ENCODE results near the gene ADSL. TPM values are rescaled to one million over a fixed set of nuclear protein-coding genes. Genes with fewer than 3 reads are reported as not detected.

ADSL gene
- total RNA-seq, 1 donor from 2014 or later = 107 TPM

DNA sequence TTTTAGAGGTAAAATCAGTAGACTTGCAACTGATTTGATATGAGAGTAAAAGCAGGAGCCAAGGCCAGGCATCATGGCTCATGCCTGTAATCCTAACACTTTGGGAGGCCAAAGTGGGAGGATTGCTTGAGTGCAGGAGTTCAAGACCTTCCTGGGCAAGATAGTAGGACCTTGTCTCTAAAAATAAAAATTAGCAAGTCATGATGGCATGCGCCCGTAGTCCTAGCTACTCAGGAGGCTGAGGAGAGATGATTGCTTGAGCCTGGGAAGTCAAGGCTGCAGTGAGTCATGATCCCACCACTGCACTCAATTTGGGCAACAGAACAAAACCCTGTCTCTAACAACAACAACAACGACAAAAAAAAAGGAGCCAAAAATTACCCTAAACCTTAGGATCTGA, 37.6 kb downstream of the ADSL start:
- Mint-ChIP-seq H3K27ac (ENCODE audit: unreplicated experiment) (no peak overlapping the region), H3K36me3 (ENCODE audit: low read depth, unreplicated experiment) (peaks cover 9% of the 10 kb centered on the region), H3K27me3 (ENCODE audit: unreplicated experiment) (peaks cover 3% of the 10 kb centered on the region), H3K9me3 (ENCODE audit: unreplicated experiment) (no peaks in the 10 kb centered on the region), H3K4me3 (ENCODE audit: unreplicated experiment) (no peak overlapping the region), H3K4me1 (ENCODE audit: unreplicated experiment) (peaks cover 34% of the 10 kb centered on the region)
- TF ChIP-seq, protein P1, sequence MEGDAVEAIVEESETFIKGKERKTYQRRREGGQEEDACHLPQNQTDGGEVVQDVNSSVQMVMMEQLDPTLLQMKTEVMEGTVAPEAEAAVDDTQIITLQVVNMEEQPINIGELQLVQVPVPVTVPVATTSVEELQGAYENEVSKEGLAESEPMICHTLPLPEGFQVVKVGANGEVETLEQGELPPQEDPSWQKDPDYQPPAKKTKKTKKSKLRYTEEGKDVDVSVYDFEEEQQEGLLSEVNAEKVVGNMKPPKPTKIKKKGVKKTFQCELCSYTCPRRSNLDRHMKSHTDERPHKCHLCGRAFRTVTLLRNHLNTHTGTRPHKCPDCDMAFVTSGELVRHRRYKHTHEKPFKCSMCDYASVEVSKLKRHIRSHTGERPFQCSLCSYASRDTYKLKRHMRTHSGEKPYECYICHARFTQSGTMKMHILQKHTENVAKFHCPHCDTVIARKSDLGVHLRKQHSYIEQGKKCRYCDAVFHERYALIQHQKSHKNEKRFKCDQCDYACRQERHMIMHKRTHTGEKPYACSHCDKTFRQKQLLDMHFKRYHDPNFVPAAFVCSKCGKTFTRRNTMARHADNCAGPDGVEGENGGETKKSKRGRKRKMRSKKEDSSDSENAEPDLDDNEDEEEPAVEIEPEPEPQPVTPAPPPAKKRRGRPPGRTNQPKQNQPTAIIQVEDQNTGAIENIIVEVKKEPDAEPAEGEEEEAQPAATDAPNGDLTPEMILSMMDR (IDR thresholded peaks at IDR 0.05; ENCODE audit: unreplicated experiment) = no peak
- DNase-seq (ENCODE audit: low spot score) = no peak

DNA sequence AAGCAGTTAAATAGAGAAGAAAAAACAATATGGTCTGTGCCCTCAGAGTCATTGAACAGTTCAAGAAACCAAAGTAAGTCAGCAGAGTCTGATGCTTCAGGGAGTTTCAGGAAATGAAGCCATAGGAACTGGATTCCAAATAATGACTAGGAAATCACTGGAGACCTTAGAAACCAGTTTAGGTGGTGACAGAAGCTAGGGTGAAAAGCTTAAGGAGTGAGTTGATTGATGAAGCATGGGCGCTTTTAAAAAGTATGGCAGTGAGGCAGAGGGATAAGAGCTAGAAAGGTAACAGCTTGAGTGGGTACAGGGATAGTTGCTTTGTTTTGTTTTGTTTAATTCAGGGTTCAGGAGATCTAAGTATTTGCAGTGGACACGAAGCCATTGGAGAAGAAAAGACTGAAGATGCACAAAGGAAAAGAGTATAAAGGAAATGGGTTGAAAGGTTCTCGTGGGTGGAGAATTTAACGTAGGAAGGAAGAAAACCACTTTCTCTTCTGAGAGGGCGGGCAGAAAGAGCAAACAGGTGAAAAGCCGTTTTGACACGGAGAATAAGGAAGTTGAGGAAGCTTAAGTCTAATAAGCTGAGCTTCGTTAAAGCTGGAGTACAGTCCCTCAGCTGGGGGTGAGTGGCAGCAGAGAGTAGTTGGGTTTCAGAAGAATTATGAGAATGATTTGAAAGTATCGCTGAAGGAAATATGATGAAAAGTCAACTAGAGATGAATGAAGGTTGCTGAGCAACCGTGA, 38.9 kb downstream of the ADSL start:
- peaks cover 3% of the 10 kb centered on the region for H3K27me3 Mint-ChIP-seq (ENCODE audit: unreplicated experiment)
- no peak for DNase-seq (ENCODE audit: low spot score)
- peaks cover 35% of the 10 kb centered on the region for H3K4me1 Mint-ChIP-seq (ENCODE audit: unreplicated experiment)
- TF ChIP-seq, protein P1 (IDR thresholded peaks at IDR 0.05; ENCODE audit: unreplicated experiment) = no peak
- H3K27ac Mint-ChIP-seq (ENCODE audit: unreplicated experiment) = peak overlapping the region; percentile 75
- no peak overlapping the region for H3K4me3 Mint-ChIP-seq (ENCODE audit: unreplicated experiment)
- no peaks in the 10 kb centered on the region for H3K9me3 Mint-ChIP-seq (ENCODE audit: unreplicated experiment)
- H3K36me3 Mint-ChIP-seq (ENCODE audit: low read depth, unreplicated experiment) = peaks cover 11% of the 10 kb centered on the region

DNA sequence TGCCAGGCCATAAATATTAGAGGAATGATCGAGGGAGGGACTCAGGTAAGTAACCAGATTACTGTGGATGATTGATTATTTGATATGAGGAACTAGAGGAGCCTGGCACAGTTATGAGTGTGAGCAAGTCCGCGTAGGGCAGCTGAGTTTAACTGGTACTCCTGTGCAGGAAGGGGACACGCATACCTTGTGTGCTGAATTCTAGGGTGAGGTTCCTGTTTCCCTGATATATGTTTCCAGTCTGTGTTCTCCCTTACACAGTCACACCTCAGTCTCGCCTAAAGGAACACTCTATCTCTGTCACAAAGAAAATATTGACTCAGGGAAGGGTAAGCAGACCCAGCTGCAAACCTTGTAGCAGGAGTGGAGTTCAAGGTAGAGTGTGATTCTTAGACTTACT, 41.4 kb downstream of the ADSL start:
- H3K27ac Mint-ChIP-seq (ENCODE audit: unreplicated experiment) = peak overlapping the region; percentile 85
- peaks cover 18% of the 10 kb centered on the region for H3K36me3 Mint-ChIP-seq (ENCODE audit: low read depth, unreplicated experiment)
- peaks cover 38% of the 10 kb centered on the region for H3K4me1 Mint-ChIP-seq (ENCODE audit: unreplicated experiment)
- DNase-seq (ENCODE audit: low spot score) = no peak
- H3K27me3 Mint-ChIP-seq (ENCODE audit: unreplicated experiment) = peaks cover 3% of the 10 kb centered on the region
- H3K9me3 Mint-ChIP-seq (ENCODE audit: unreplicated experiment) = no peaks in the 10 kb centered on the region
- TF ChIP-seq, protein P1 (IDR thresholded peaks at IDR 0.05; ENCODE audit: unreplicated experiment) = no peak
- H3K4me3 Mint-ChIP-seq (ENCODE audit: unreplicated experiment) = peak overlapping the region; percentile 16

DNA sequence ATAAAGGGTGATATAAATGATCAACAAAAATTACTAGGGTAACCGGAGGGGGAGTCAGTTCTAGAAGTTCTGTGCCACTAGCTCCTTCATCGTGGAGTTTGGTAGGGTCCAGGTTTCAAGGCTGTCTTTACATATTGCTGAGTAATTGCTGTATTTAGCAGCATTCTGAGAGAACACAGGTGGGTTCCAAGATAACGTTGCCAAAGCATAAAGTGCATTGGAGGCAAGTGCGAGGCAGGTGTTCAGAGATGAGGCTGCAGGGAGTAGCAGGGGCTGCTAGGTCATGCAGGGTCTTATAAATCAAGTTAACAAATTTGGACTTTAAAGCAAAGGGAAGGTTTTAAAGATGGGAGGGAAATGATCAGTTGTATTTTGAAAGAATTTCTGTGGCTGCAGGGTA, 41.9 kb downstream of the ADSL start:
- peaks cover 37% of the 10 kb centered on the region for H3K4me1 Mint-ChIP-seq (ENCODE audit: unreplicated experiment)
- H3K9me3 Mint-ChIP-seq (ENCODE audit: unreplicated experiment) = no peaks in the 10 kb centered on the region
- no peak for DNase-seq (ENCODE audit: low spot score)
- TF ChIP-seq, protein P1 (IDR thresholded peaks at IDR 0.05; ENCODE audit: unreplicated experiment) = no peak
- H3K27ac Mint-ChIP-seq (ENCODE audit: unreplicated experiment) = peak overlapping the region; percentile 72
- peaks cover 3% of the 10 kb centered on the region for H3K27me3 Mint-ChIP-seq (ENCODE audit: unreplicated experiment)
- H3K36me3 Mint-ChIP-seq (ENCODE audit: low read depth, unreplicated experiment) = peaks cover 18% of the 10 kb centered on the region
- H3K4me3 Mint-ChIP-seq (ENCODE audit: unreplicated experiment) = peak overlapping the region; percentile 16

DNA sequence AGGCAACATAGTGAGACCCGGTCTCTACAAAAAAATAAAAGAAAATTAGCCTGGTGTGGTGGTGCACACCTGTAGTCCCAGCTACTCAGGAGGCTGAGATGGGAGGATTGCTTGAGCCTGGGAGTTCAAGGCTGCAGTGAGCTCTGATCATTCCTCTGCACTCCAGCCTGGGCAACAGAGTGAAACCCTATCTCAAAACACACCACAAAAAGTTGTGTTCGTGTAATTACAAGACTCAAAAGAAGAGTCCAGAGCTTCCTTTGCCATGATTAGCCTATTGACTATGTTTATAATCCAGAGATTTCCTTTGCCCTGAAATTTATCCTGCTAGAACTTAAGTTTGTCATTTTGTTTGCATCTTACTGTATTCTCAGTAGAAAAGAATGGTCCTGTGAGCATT, 45.1 kb downstream of the ADSL start:
- Mint-ChIP-seq H3K27me3 (ENCODE audit: unreplicated experiment) (peaks cover 2% of the 10 kb centered on the region), H3K4me3 (ENCODE audit: unreplicated experiment) (no peak overlapping the region), H3K9me3 (ENCODE audit: unreplicated experiment) (no peaks in the 10 kb centered on the region), H3K27ac (ENCODE audit: unreplicated experiment) (no peak overlapping the region), H3K4me1 (ENCODE audit: unreplicated experiment) (peaks cover 32% of the 10 kb centered on the region), H3K36me3 (ENCODE audit: low read depth, unreplicated experiment) (peaks cover 22% of the 10 kb centered on the region)
- TF ChIP-seq, protein P1 (IDR thresholded peaks at IDR 0.05; ENCODE audit: unreplicated experiment) = no peak
- no peak for DNase-seq (ENCODE audit: low spot score)
